Cardiac muscle cell (in vitro differentiated cells and primary cell): ENCODE measurements around the gene JUND. TPM values are rescaled to one million over a fixed set of nuclear protein-coding genes. Genes with fewer than 3 reads are reported as not detected.

Experiments used
- DNase-seq, 2 donors: peaks; one replicate each; pipeline versions ENCODE4 v3.0.0 to v3.0.0-alpha.2; 2010 to 2017; ENCODE audit warnings: low read depth in 1 of 2, low spot score in 1 of 2
- H3K27ac ChIP-seq: fragments of 200-600 bp; sonication (generic); 2 replicates; pipeline ENCODE4 v1.5.1; 2016
- H3K27me3 ChIP-seq: fragments of 200-600 bp; sonication (generic); 2 replicates; pipeline ENCODE4 v1.6.0; 2016; ENCODE audit warnings: control low read depth
- H3K36me3 ChIP-seq: fragments of 200-600 bp; sonication (generic); 2 replicates; pipeline ENCODE4 v1.5.1; 2016; ENCODE audit warnings: control low read depth
- H3K4me1 ChIP-seq: fragments of 200-600 bp; sonication (generic); 2 replicates; pipeline ENCODE4 v1.8.1; 2017; ENCODE audit warnings: low read depth, mild to moderate bottlenecking, mixed run types
- H3K4me3 ChIP-seq: fragments of 200-600 bp; sonication (generic); 2 replicates; pipeline ENCODE4 v1.5.1; 2016; ENCODE audit warnings: mild to moderate bottlenecking
- H3K9me3 ChIP-seq: fragments of 200-600 bp; sonication (generic); 2 replicates; pipeline ENCODE4 v1.5.1; 2017; ENCODE audit warnings: low read depth, mild to moderate bottlenecking, control low read depth
- polyA plus RNA-seq: library from polyadenylated mRNA; unstranded; fragments of >200 nt; fragmentation: Nextera tagmentation; extraction: Ambion mirVana; gene quantifications from 2 replicates; pipeline ENCODE4 v1.2.1, GENCODE V29; 2016
- total RNA-seq: library from RNA; depleted of rRNA; stranded (reverse); fragments of >200 nt; gene quantifications from 2 replicates; pipeline ENCODE4 v1.2.3, GENCODE V29; 2016
- TF ChIP-seq, protein P1 (sequence below): IDR thresholded peaks from 2 replicates; pipeline ENCODE4 v1.5.1; 2012; ENCODE audit warnings: low read depth, mild to moderate bottlenecking, low read length

Gene JUND
- total and polyA plus RNA-seq, 2 experiments from 2014 or later: 265 to 430 TPM

GRCh38 chr19:18262917-18263316, 18.5 kb downstream of the JUND start:
- DNase-seq: peak in 1 of 2 donors; percentile 17
- H3K9me3 ChIP-seq: no peaks in the 10 kb centered on the region
- H3K27me3 ChIP-seq: no peaks in the 10 kb centered on the region
- H3K36me3 ChIP-seq: no peaks in the 10 kb centered on the region
- H3K4me3 ChIP-seq: no peak overlapping the region
- TF ChIP-seq, protein P1, sequence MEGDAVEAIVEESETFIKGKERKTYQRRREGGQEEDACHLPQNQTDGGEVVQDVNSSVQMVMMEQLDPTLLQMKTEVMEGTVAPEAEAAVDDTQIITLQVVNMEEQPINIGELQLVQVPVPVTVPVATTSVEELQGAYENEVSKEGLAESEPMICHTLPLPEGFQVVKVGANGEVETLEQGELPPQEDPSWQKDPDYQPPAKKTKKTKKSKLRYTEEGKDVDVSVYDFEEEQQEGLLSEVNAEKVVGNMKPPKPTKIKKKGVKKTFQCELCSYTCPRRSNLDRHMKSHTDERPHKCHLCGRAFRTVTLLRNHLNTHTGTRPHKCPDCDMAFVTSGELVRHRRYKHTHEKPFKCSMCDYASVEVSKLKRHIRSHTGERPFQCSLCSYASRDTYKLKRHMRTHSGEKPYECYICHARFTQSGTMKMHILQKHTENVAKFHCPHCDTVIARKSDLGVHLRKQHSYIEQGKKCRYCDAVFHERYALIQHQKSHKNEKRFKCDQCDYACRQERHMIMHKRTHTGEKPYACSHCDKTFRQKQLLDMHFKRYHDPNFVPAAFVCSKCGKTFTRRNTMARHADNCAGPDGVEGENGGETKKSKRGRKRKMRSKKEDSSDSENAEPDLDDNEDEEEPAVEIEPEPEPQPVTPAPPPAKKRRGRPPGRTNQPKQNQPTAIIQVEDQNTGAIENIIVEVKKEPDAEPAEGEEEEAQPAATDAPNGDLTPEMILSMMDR: no peak
- H3K27ac ChIP-seq: no peak overlapping the region
- no peaks in the 10 kb centered on the region for H3K4me1 ChIP-seq

GRCh38 chr19:18262144-18262543, 19.3 kb downstream of the JUND start:
- no peak for DNase-seq
- H3K27ac ChIP-seq: no peak overlapping the region
- no peaks in the 10 kb centered on the region for H3K36me3 ChIP-seq
- H3K4me3 ChIP-seq: no peak overlapping the region
- TF ChIP-seq, protein P1: no peak
- H3K27me3 ChIP-seq: no peaks in the 10 kb centered on the region
- no peaks in the 10 kb centered on the region for H3K4me1 ChIP-seq
- H3K9me3 ChIP-seq: no peaks in the 10 kb centered on the region

DNA sequence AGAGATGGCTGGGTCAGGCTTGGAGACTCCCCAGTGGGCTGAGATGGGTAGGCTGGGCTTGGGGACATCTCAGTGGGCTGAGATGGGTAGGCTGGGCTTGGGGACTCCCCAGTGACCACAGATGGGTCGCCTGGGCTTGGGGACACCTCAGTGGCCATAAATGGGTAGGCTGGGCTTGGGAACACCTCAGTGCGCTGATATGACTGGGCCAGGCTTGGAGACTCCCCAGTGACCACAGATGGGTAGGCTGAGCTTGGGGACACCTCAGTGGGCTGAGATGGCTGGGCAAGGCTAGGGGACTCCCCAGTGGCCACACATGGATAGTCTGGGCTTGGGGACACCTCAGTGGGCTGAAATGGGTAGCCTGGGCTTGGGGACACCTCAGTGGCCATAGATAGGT, 19.9 kb downstream of the JUND start:
- no peak overlapping the region for H3K4me3 ChIP-seq
- no peak overlapping the region for H3K27ac ChIP-seq
- TF ChIP-seq, protein P1: no peak
- no peaks in the 10 kb centered on the region for H3K9me3 ChIP-seq
- DNase-seq: no peak
- H3K36me3 ChIP-seq: no peaks in the 10 kb centered on the region
- H3K27me3 ChIP-seq: no peaks in the 10 kb centered on the region
- no peaks in the 10 kb centered on the region for H3K4me1 ChIP-seq

- no peaks in the 10 kb centered on the region for H3K9me3 ChIP-seq
- H3K27ac ChIP-seq: no peak overlapping the region
- peaks cover 7% of the 10 kb centered on the region for H3K27me3 ChIP-seq
- H3K4me3 ChIP-seq: no peak overlapping the region
- no peaks in the 10 kb centered on the region for H3K36me3 ChIP-seq
- DNase-seq: peak in 1 of 2 donors; percentile 46
- TF ChIP-seq, protein P1: no peak
- no peaks in the 10 kb centered on the region for H3K4me1 ChIP-seq
Measured at GRCh38 chr19:18259893-18260292, 21.5 kb downstream of the JUND start.

GRCh38 chr19:18257503-18258470, 23.6 kb downstream of the JUND start:
- Histone ChIP-seq H3K9me3 (no peaks in the 10 kb centered on the region), H3K4me1 (no peaks in the 10 kb centered on the region), H3K4me3 (no peak overlapping the region), H3K36me3 (no peaks in the 10 kb centered on the region), H3K27me3 (peaks cover 22% of the 10 kb centered on the region), H3K27ac (no peak overlapping the region)
- TF ChIP-seq, protein P1: no peak
- DNase-seq: no peak
